GM19099 (cell line): ENCODE measurements around the gene CRYBA2.

Source experiments
- POLR2A ChIP-seq: IDR thresholded peaks from 3 replicates; pipeline ENCODE4 v1.6.1; 2011; ENCODE audit warnings: low read depth; ENCODE audit not compliant: insufficient read length; ENCODE audit errors: extremely low read depth

The CRYBA2 gene

GRCh38 chr2:218961651-218962570 lies 31.3 kb downstream of the CRYBA2 start:
- no peak for TF ChIP-seq POLR2A

DNA sequence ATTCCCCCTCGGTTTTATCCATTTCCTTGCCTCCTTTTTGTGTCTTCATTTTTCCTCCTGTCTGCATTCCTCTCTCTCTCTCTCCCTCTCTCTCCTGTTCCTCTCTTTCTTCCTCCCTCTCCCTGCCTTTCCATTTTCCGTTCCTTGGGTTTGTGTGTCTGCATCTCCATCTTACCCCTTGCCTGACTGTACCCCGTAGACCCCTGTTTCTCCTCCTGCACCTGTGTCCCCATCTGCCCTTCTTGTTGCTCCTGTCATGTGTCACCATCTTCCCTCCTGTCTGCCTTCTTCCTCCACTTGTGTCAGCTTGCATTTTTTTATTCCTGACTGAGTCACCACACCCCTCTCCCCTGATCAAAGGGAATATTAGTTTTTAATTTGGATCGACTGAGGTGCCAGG lies 32.0 kb downstream of the CRYBA2 start:
- no peak for TF ChIP-seq POLR2A

DNA sequence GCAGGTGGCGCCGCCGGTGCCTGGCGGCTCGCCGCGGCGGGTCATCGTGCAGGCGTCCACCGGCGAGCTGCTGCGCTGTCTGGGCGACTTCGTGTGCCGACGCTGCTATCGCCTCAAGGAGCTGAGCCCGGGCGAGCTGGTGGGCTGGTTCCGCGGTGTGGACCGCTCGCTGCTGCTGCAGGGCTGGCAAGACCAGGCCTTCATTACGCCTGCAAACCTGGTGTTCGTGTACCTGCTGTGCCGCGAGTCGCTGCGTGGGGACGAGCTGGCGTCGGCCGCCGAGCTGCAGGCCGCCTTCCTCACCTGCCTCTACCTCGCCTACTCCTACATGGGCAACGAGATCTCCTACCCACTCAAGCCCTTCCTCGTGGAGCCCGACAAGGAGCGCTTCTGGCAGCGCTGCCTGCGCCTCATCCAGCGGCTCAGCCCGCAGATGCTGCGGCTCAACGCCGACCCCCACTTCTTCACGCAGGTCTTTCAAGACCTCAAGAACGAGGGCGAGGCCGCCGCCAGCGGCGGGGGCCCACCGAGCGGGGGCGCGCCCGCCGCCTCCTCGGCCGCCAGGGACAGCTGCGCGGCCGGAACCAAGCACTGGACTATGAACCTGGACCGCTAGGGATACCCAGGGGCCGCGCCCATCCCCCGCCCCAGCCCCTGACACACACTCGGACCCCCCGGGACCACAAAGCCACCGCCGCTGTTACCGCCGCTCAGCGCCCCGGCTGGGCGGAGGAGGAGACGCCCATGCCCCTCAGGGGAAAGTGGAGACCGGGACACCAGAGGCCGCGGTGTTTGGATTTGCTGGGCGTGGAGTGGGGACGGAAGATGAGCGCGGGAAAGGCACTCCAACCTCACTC lies 32.7 kb downstream of the CRYBA2 start:
- TF ChIP-seq POLR2A, result no peak

- no peak for TF ChIP-seq POLR2A
These were observed 33.4 kb downstream of the CRYBA2 start for GRCh38 chr2:218959761-218960308.

- no peak for TF ChIP-seq POLR2A
These were observed 34.0 kb downstream of the CRYBA2 start, which contains the start of gene CDK5R2 for GRCh38 chr2:218959141-218959731. CDK5R2 (plus strand) TSS chr2:218959666; CDS start chr2:218959821, 155 bp downstream.

DNA sequence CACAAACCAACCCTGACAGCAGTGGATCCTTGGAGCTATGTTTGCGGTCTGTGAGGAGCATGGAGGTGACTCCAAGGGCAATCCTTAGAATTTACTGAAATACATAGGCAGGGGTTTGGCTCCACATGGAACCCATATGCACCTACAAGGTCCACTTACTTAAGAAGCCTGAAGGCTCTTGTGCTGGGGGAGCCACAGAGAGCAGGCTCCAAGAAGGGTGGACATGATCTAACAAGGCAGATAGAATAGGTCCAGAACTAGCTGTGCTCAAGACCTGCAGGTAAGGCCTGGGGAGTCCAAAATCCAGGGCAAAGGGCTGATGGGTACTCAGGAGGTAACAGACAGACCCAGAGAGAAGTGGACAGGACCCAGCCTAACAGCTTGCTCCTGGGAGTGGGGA lies 34.9 kb downstream of the CRYBA2 start:
- no peak for TF ChIP-seq POLR2A

GRCh38 chr2:218957671-218958070 lies 35.6 kb downstream of the CRYBA2 start:
- no peak for TF ChIP-seq POLR2A

GRCh38 chr2:218956039-218956438 lies 37.2 kb downstream of the CRYBA2 start:
- TF ChIP-seq POLR2A, result no peak

DNA sequence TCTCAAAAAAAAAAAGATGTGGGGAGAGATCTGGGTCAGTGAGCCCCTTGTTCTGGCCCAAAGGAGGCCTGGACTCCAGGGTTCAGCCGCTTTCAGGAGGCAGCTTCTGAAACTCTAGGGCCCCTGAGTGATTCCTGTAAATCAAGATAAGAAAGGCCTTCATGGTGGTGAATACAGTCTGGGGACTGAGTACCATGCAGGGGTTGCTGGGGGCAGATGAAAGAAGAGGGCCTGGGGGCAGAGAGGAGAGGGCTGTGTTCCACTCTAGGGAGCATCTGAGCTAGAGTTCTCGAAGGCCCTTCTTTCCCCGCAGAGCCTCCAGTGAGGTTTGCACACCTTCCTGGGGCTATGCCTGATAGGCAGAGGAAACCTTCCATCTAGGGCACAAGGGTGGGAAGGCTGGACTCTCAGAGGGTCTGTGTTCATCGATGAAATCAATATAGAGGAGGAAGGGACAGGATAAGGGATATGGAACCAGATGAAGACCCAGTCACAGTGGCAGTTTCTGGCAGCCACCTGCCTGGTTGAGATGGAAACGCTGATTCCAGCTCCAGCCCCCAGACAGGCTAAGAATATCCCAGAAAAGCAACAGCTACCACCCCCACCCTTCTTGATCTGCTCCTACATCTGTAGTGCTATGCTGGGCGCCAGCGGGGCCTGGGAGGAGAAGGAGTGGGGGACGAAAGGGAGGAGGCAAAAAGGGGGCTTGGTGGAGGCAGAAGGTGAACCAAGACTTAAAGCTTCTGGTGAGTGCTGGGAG lies 38.5 kb downstream of the CRYBA2 start:
- no peak for TF ChIP-seq POLR2A

- TF ChIP-seq POLR2A, result no peak
These were observed 39.8 kb downstream of the CRYBA2 start for GRCh38 chr2:218953366-218953954.

DNA sequence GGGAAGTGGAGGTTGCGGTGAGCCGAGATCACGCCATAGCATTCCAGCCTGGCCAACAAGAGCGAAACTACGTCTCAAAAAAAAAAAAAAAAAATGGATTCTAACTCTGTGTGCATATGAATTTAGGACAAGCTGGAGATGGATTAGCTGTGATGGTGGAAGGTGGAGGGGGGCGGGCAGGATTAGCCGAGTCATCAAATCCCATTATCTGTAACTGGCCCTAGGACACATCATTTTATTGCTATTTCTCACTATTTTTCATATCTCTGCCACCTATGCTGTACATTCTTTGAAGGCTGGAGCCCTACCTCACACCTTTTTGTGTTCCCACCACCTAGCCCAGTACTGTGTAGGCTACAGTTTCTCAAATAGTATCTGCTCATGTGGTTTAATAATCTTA lies 41.1 kb downstream of the CRYBA2 start:
- TF ChIP-seq POLR2A, result no peak

DNA sequence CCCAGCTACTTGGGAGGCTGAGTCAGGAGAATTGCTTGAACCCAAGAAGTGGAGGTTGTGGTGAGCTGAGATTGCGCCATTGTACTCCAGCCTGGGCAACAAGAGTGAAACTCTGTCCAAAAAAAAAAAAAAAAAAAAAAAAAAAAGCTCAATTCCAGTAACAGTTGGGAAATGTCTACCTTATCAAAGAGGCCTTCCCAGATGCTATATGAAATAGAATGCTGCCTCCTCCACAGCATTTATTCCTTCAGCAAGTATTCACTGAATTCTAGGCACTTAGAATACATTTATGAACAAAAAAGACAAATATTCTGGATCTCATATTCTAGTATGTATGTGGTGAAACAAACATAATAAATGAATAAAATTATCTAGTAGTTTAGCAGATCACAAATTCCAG lies 46.6 kb downstream of the CRYBA2 start:
- no peak for TF ChIP-seq POLR2A

DNA sequence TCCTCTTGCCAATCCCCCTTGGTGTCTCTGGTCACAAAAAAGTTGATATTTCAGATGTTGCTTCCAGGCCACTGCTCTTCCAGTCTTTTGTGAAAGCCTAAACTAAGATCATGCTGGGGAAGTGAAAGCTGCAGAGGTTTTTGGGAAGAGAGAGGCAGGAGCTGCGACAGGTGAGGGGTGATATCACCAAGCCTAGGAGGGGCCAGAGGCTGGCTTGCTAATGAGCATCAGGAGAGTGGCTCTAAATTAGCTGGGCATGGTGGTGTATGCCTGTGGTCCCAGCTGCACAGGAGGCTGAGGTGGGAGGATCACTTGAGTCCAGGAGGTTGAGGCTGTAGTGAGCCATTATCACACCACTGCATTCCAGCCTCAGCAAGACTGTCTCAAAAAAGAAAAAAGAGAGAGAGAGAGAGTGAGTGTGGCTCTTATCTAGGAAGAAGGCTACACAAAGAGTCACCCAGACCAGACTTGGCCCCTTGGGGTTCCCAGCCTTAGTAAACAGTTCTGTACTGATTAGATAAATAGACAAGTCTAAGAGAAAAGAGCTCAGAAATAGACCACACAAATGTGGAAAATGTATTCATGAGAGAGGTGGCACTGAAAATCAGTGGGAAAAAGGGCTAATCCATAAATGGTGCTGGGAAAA lies 48.3 kb downstream of the CRYBA2 start:
- TF ChIP-seq POLR2A, result no peak
